Tibial artery (tissue), 4 donors: ENCODE data around the gene SAA2.

Experiments
- DNase-seq, 2 donors: peaks; one replicate each; pipeline ENCODE4 v3.0.0-alpha.2; 2019
- H3K27ac ChIP-seq, 2 donors: fragments of 200-600 bp; sonication (generic) in 1 of 2; 1 replicate in 1 of 2; 2 replicates in 1 of 2; pipeline ENCODE4 v1.5.1; 2018 to 2019; ENCODE audit warnings: mild to moderate bottlenecking in 1 of 2
- H3K27me3 ChIP-seq, 2 donors: fragments of 200-600 bp; sonication (generic) in 1 of 2; one replicate each; pipeline versions ENCODE4 v1.5.1 to v1.6.0; 2016 to 2019
- H3K36me3 ChIP-seq, 3 donors: fragments of 200-600 bp; sonication (generic) in 2 of 3; one replicate each; pipeline ENCODE4 v1.5.1; 2016 to 2019; ENCODE audit warnings: mild to moderate bottlenecking in 2 of 3
- H3K4me1 ChIP-seq, 4 donors: fragments of 200-600 bp; sonication (generic) in 2 of 4; 1 replicate in 3 of 4; 2 replicates in 1 of 4; pipeline ENCODE4 v1.5.1; 2016 to 2019
- H3K4me3 ChIP-seq, 2 donors: fragments of 200-600 bp; sonication (generic) in 1 of 2; 1 replicate in 1 of 2; 2 replicates in 1 of 2; pipeline ENCODE4 v1.5.1; 2018 to 2019; ENCODE audit warnings: mild to moderate bottlenecking in 2 of 2
- H3K9me3 ChIP-seq, 3 donors: fragments of 200-600 bp; sonication (generic) in 1 of 3; one replicate each; pipeline ENCODE4 v1.5.1; 2016 to 2019
- intact Hi-C: fragments of 100-400 bp; cut with DNase I; formaldehyde crosslinking; loops from one replicate; pipeline ENCODE4 v1.15.0; 2023; ENCODE audit warnings: low total_unique reads
- TF ChIP-seq, protein P1 (sequence below), 2 experiments: fragments of 200-600 bp in 1 of 2; fragments of 450-650 bp in 1 of 2; IDR thresholded peaks; one replicate each; pipeline ENCODE4 v1.5.1; 2017 to 2019; ENCODE audit warnings: antibody characterized with exemption in 2 of 2, mild to moderate bottlenecking in 1 of 2, moderate library complexity in 1 of 2

Gene SAA2

DNA sequence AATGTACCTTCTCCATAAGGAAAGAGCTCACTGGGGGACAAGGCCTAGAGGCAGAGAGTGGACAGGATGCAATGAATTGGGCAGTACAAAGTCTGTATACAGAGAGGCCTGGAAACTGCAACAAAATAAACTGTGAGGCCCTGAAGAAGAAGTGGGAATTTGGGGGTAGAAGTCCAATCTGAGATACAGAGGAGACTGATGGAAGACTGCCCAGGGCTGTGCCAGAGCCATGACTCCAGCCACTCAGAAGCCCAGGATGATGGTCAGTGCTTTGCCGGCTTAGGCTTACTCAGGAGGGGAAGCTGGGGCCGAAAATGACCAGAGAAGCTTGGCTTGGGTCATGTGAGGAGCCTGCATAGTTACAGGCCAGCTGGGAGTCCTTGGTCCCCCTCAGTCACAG lies 17.6 kb downstream of the SAA2 start:
- Histone ChIP-seq H3K4me3 (no peak overlapping the region), H3K27me3 (no peaks in the 10 kb centered on the region), H3K27ac (no peak overlapping the region), H3K36me3 (no peaks in the 10 kb centered on the region), H3K4me1 (no peaks in the 10 kb centered on the region), H3K9me3 (no peaks in the 10 kb centered on the region)
- intact Hi-C loops, result no loop called here
- TF ChIP-seq, protein P1, sequence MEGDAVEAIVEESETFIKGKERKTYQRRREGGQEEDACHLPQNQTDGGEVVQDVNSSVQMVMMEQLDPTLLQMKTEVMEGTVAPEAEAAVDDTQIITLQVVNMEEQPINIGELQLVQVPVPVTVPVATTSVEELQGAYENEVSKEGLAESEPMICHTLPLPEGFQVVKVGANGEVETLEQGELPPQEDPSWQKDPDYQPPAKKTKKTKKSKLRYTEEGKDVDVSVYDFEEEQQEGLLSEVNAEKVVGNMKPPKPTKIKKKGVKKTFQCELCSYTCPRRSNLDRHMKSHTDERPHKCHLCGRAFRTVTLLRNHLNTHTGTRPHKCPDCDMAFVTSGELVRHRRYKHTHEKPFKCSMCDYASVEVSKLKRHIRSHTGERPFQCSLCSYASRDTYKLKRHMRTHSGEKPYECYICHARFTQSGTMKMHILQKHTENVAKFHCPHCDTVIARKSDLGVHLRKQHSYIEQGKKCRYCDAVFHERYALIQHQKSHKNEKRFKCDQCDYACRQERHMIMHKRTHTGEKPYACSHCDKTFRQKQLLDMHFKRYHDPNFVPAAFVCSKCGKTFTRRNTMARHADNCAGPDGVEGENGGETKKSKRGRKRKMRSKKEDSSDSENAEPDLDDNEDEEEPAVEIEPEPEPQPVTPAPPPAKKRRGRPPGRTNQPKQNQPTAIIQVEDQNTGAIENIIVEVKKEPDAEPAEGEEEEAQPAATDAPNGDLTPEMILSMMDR (IDR thresholded peaks at IDR 0.05), result no peak
- DNase-seq, result no peak

DNA sequence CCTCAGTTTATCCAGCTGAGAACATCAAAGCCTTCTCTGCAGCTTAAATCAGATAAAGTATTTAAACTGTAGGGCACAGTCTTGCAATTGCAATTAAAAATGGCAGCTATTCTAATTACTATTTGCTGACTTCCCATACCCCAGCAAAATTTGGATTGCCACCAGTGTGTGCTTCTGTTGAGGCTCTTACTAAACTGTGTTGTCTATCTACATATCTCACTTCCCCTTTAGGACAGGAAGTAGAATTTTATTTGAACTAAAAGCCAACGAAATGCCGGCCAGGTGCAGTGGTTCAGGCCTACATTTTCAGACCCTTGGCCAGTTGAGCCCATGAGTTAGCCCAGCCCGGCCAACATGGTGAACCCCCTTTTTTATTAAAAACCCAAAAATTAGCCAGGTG lies 19.0 kb downstream of the SAA2 start:
- DNase-seq, result no peak
- Histone ChIP-seq H3K27me3 (no peaks in the 10 kb centered on the region), H3K9me3 (no peaks in the 10 kb centered on the region), H3K4me3 (no peak overlapping the region), H3K4me1 (no peaks in the 10 kb centered on the region), H3K27ac (no peak overlapping the region), H3K36me3 (no peaks in the 10 kb centered on the region)
- TF ChIP-seq, protein P1 (IDR thresholded peaks at IDR 0.05), result no peak
- intact Hi-C loops, result no loop called here

DNA sequence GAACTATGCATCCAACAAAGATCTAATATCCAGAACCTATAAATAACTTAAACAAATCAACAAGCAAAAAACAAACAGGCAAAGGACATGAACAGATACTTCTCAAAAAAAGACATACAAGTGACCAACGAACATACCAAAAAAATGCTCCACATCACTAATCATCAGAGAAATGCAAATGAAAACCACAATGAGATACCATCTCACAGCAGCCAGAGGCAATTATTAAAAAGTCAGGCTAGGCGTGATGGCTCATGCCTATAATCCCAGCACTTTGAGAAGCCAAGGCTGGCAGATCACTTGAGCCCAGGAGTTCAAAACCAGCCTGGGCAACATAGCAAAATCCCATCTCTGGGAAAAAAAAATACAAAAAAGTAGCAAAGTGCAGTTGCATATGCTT lies 22.6 kb downstream of the SAA2 start:
- H3K27ac ChIP-seq, result no peak overlapping the region
- TF ChIP-seq, protein P1 (IDR thresholded peaks at IDR 0.05), result no peak
- intact Hi-C loops, result no loop called here
- H3K9me3 ChIP-seq, result no peaks in the 10 kb centered on the region
- no peaks in the 10 kb centered on the region for H3K36me3 ChIP-seq
- H3K4me1 ChIP-seq, result no peaks in the 10 kb centered on the region
- no peak for DNase-seq
- H3K4me3 ChIP-seq, result no peak overlapping the region
- H3K27me3 ChIP-seq, result no peaks in the 10 kb centered on the region

DNA sequence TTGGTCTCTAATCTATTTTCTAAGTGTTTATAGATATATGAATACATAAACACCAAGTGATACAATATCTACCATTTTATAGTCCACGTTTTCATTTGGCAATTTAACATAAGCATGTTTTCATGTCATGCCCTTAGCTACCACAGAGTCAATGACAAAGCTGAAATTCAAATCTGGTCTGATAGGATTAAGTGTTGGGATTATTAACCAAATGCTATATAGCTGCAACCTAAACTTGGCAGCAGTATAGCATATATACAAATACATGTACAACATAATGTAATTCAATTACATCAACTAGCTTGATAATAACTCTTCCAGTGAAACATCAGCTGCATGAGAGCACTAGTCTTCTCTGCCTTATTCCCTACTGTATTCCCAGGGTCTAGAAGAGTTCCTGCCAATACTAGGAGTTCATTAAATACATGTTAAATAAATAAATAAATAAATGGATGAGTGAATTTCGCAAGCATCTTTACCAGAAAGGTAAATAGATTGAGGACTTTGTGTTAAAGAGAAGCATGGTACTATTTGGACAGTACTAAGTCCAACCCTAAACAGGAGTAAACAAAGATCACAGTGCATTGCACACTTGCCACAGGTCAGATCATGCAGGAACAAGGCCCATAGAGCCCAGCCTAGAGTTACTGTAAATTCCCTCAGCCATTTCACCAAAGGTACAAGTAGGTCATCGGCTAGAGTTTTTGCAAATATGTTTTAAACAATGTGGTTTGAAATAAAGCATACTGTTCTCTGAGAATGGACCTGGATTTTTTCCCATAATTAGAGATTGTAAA lies 24.7 kb downstream of the SAA2 start:
- TF ChIP-seq, protein P1 (IDR thresholded peaks at IDR 0.05), result no peak
- Histone ChIP-seq H3K9me3 (no peaks in the 10 kb centered on the region), H3K4me3 (no peak overlapping the region), H3K27ac (no peak overlapping the region), H3K36me3 (no peaks in the 10 kb centered on the region), H3K27me3 (no peaks in the 10 kb centered on the region), H3K4me1 (no peaks in the 10 kb centered on the region)
- DNase-seq, result no peak
- intact Hi-C loops, result no loop called here

DNA sequence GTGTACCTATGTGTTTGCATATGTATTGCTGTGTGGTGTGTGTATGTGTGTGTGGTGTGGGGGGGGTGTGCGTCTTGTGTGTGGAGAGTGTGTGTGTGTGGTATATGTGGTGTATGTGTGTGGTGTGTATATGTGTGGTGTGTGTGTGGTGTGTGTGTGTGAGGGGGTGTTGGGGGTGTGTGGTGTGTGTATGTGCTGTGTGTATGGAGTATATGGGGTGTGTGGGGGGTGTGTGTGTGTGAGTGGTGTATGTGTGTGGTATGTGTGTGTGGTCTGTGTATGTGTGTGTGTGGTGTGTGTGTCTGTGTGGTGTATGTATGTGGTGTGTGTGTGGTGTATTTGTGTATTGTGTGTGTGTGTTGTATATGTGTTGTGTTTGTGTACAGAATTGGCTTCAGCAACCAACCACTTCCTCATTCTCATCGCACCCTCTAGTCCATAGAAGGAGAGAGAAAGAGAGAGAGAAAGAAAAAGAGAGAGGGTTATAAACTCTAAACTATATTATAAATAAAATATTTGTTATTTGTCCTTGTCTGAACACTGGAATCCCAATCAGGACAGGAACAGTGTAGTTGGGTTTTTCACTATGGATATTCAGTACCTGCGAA lies 25.6 kb downstream of the SAA2 start:
- Histone ChIP-seq H3K4me1 (no peaks in the 10 kb centered on the region), H3K36me3 (no peaks in the 10 kb centered on the region), H3K9me3 (no peaks in the 10 kb centered on the region), H3K27me3 (no peaks in the 10 kb centered on the region), H3K27ac (no peak overlapping the region), H3K4me3 (no peak overlapping the region)
- intact Hi-C loops, result no loop called here
- TF ChIP-seq, protein P1 (IDR thresholded peaks at IDR 0.05), result no peak
- DNase-seq, result no peak
